WTC11 (cell line): ENCODE results near the gene MEP1B. TPM values are rescaled to one million over a fixed set of nuclear protein-coding genes. Genes with fewer than 3 reads are reported as not detected.
"Not testable (repeated sequence)": the region's sequence is repeated elsewhere in the genome, so short reads cannot be mapped to it uniquely, and the experiment has no call there.

ENCODE experiments used
- ATAC-seq: fragments of 200-7000 bp; cut with Tn5 transposase; 2 replicates; pipeline ENCODE4 v1.10.0; 2021; ENCODE audit warnings: mild to moderate bottlenecking, moderate library complexity
- CTCF ChIA-PET: fragments of 300-600 bp; sonication (Branson Sonifier 250); formaldehyde crosslinking; loops from one replicate; lab custom pipeline; 2021; ENCODE audit warnings: antibody characterized with exemption; lab: Charles Lee
- POLR2A ChIA-PET: fragments of 350-600 bp; sonication (Branson Sonifier 250); formaldehyde crosslinking; loops from one replicate; lab custom pipeline; 2021; ENCODE audit warnings: antibody characterized with exemption; lab: Charles Lee
- DNase-seq: peaks from one replicate; pipeline ENCODE4 v3.0.0; 2021; ENCODE audit warnings: low spot score
- H3K27ac Mint-ChIP-seq: 2 replicates; pipeline ENCODE4 v1.8.0; 2021; ENCODE audit warnings: mixed read lengths
- H3K27me3 Mint-ChIP-seq: 2 replicates; pipeline ENCODE4 v1.8.0; 2021; ENCODE audit warnings: low read depth, mild to moderate bottlenecking, moderate library complexity, mixed read lengths
- H3K36me3 Mint-ChIP-seq: 2 replicates; pipeline ENCODE4 v1.8.0; 2021; ENCODE audit warnings: mixed read lengths
- H3K4me1 Mint-ChIP-seq: 2 replicates; pipeline ENCODE4 v1.8.0; 2022; ENCODE audit warnings: mixed read lengths
- H3K4me3 Mint-ChIP-seq: 2 replicates; pipeline ENCODE4 v1.8.0; 2021; ENCODE audit warnings: mild to moderate bottlenecking, moderate library complexity, mixed read lengths
- H3K9me3 Mint-ChIP-seq: 2 replicates; pipeline ENCODE4 v1.8.0; 2021; ENCODE audit warnings: mixed read lengths
- AFF4 ChIP-seq: sonication (generic); formaldehyde crosslinking; IDR thresholded peaks from 2 replicates; pipeline ENCODE4 v1.8.1; 2023; ENCODE audit warnings: mild to moderate bottlenecking, missing genetic modification reagents, borderline replicate concordance
- CREB1 ChIP-seq: sonication (generic); formaldehyde crosslinking; IDR thresholded peaks from 2 replicates; pipeline ENCODE4 v1.8.0; 2023; ENCODE audit warnings: mild to moderate bottlenecking, missing genetic modification reagents
- E2F4 ChIP-seq: sonication (generic); formaldehyde crosslinking; IDR thresholded peaks from 2 replicates; pipeline ENCODE4 v1.8.1; 2022; ENCODE audit warnings: low read depth, mild to moderate bottlenecking, moderate library complexity, missing genetic modification reagents, borderline replicate concordance
- ELF4 ChIP-seq: sonication (generic); formaldehyde crosslinking; IDR thresholded peaks from 2 replicates; pipeline ENCODE4 v1.8.1; 2022; ENCODE audit warnings: low read depth, mild to moderate bottlenecking, moderate library complexity, missing genetic modification reagents
- ERG ChIP-seq: fragments of 250-450 bp; sonication (Bioruptor Pico); IDR thresholded peaks from 2 replicates; pipeline ENCODE4 v1.8.0; 2021; ENCODE audit warnings: mild to moderate bottlenecking
- ESRRA ChIP-seq: sonication (generic); formaldehyde crosslinking; IDR thresholded peaks from 2 replicates; pipeline ENCODE4 v1.8.1; 2022; ENCODE audit warnings: mild to moderate bottlenecking, missing genetic modification reagents, borderline replicate concordance
- FOXK1 ChIP-seq: sonication (generic); formaldehyde crosslinking; IDR thresholded peaks from 2 replicates; pipeline ENCODE4 v1.8.0; 2022; ENCODE audit warnings: mild to moderate bottlenecking, moderate library complexity, missing genetic modification reagents
- GABPB1 ChIP-seq: sonication (generic); formaldehyde crosslinking; IDR thresholded peaks from 2 replicates; pipeline ENCODE4 v1.8.1; 2023; ENCODE audit warnings: mild to moderate bottlenecking, missing genetic modification reagents
- IRF2 ChIP-seq: sonication (generic); formaldehyde crosslinking; IDR thresholded peaks from 2 replicates; pipeline ENCODE4 v1.8.0; 2022; ENCODE audit warnings: low read depth, missing genetic modification reagents, borderline replicate concordance
- NR2C2 ChIP-seq: sonication (generic); formaldehyde crosslinking; IDR thresholded peaks from 2 replicates; pipeline ENCODE4 v1.8.0; 2022; ENCODE audit warnings: mild to moderate bottlenecking, missing genetic modification reagents
- PREB ChIP-seq: sonication (generic); formaldehyde crosslinking; IDR thresholded peaks from 2 replicates; pipeline ENCODE4 v1.8.1; 2022; ENCODE audit warnings: mild to moderate bottlenecking, missing genetic modification reagents, moderate library complexity, borderline replicate concordance
- PRRX2 ChIP-seq: fragments of 250-450 bp; sonication (Bioruptor Pico); IDR thresholded peaks from 2 replicates; pipeline ENCODE4 v1.8.0; 2021; ENCODE audit warnings: mild to moderate bottlenecking
- TEAD1 ChIP-seq: sonication (generic); formaldehyde crosslinking; IDR thresholded peaks from 2 replicates; pipeline ENCODE4 v1.8.0; 2022; ENCODE audit warnings: mild to moderate bottlenecking, missing genetic modification reagents
- USF1 ChIP-seq: sonication (generic); formaldehyde crosslinking; IDR thresholded peaks from 2 replicates; pipeline ENCODE4 v1.8.0; 2022; ENCODE audit warnings: mild to moderate bottlenecking, missing genetic modification reagents
- ZBTB43 ChIP-seq: sonication (generic); formaldehyde crosslinking; IDR thresholded peaks from 2 replicates; pipeline ENCODE4 v1.8.1; 2023; ENCODE audit warnings: mild to moderate bottlenecking, missing genetic modification reagents
- ZNF121 ChIP-seq: sonication (generic); formaldehyde crosslinking; IDR thresholded peaks from 2 replicates; pipeline ENCODE4 v1.8.0; 2023; ENCODE audit warnings: missing genetic modification reagents
- ZNF138 ChIP-seq: sonication (generic); formaldehyde crosslinking; conservative IDR thresholded peaks from 2 replicates; pipeline ENCODE4 v1.8.1; 2022; ENCODE audit warnings: mild to moderate bottlenecking, moderate library complexity, missing genetic modification reagents
- ZNF219 ChIP-seq: sonication (generic); formaldehyde crosslinking; IDR thresholded peaks from 2 replicates; pipeline ENCODE4 v1.8.0; 2023; ENCODE audit warnings: missing genetic modification reagents, mild to moderate bottlenecking, borderline replicate concordance
- total RNA-seq: library from RNA; stranded (reverse); gene quantifications from 3 replicates; pipeline ENCODE4 v1.2.3, GENCODE V29; 2021

The MEP1B gene
- total RNA-seq, 1 experiment from 2014 or later, result not detected

- Mint-ChIP-seq H3K27me3 (no peaks in the 10 kb centered on the region), H3K36me3 (no peaks in the 10 kb centered on the region), H3K4me1 (peaks cover 6% of the 10 kb centered on the region; the same call in 1 of the 2 replicates), H3K27ac (no peak overlapping the region), H3K4me3 (no peak overlapping the region), H3K9me3 (no peaks in the 10 kb centered on the region)
- POLR2A ChIA-PET, result interaction anchor here (0.6 kb wide), 1 partner anchor 226 kb away, joined by 3 read pairs; no protein-coding TSS in a partner anchor
- DNase-seq, result no peak
- TF ChIP-seq PREB (CRISPR knock-in tag) (no peak), ZBTB43 (CRISPR knock-in tag) (no peak), ERG (CRISPR knock-in tag) (no peak), E2F4 (CRISPR knock-in tag) (no peak), GABPB1 (CRISPR knock-in tag) (no peak), CREB1 (CRISPR knock-in tag) (no peak), ELF4 (CRISPR knock-in tag) (no peak), IRF2 (CRISPR knock-in tag) (no peak), ZNF138 (CRISPR knock-in tag) (no peak), FOXK1 (no peak), USF1 (CRISPR knock-in tag) (no peak), TEAD1 (no peak), PRRX2 (CRISPR knock-in tag) (no peak), AFF4 (CRISPR knock-in tag) (no peak), ESRRA (CRISPR knock-in tag) (no peak), ZNF219 (CRISPR knock-in tag) (no peak), ZNF121 (no peak), NR2C2 (CRISPR knock-in tag) (no peak)
- CTCF ChIA-PET, result interaction anchor here (1.3 to 2.7 kb wide), 3 partner anchors 19 to 61 kb away, joined by 3 to 7 read pairs (median 3); no protein-coding TSS in a partner anchor
- no peak for ATAC-seq
Observed at GRCh38 chr18:32219431-32220018, 29.7 kb downstream of the MEP1B start.

GRCh38 chr18:32233348-32233747, 43.5 kb downstream of the MEP1B start:
- H3K27ac Mint-ChIP-seq, ATAC-seq, CTCF ChIA-PET, POLR2A ChIA-PET, H3K4me1 Mint-ChIP-seq, DNase-seq, H3K4me3 Mint-ChIP-seq, H3K27me3 Mint-ChIP-seq: not testable (repeated sequence)
- H3K36me3 Mint-ChIP-seq, result peaks cover 13% of the 10 kb centered on the region
- peaks cover 14% of the 10 kb centered on the region for H3K9me3 Mint-ChIP-seq
